D721Med (cell line): Measurements from ENCODE around the gene HS3ST4.
"Not testable (repeated sequence)": the region's sequence is repeated elsewhere in the genome, so short reads cannot be mapped to it uniquely, and the experiment has no call there.

ENCODE experiments used
- DNase-seq: peaks from one replicate; pipeline ENCODE4 v3.0.0; 2011; ENCODE audit warnings: low spot score; ENCODE audit not compliant: insufficient read length
- FAIRE-seq: peaks from 2 replicates; lab custom pipeline; 2011; peaks lifted over from hg19 to GRCh38; lab: Jason Lieb, UNC
- TF ChIP-seq, protein P1 (sequence below): IDR thresholded peaks from 2 replicates; pipeline ENCODE4 v1.5.1; 2012; ENCODE audit warnings: mild to moderate bottlenecking, control low read depth; ENCODE audit not compliant: insufficient read depth; ENCODE audit errors: missing control alignments

Gene HS3ST4

DNA sequence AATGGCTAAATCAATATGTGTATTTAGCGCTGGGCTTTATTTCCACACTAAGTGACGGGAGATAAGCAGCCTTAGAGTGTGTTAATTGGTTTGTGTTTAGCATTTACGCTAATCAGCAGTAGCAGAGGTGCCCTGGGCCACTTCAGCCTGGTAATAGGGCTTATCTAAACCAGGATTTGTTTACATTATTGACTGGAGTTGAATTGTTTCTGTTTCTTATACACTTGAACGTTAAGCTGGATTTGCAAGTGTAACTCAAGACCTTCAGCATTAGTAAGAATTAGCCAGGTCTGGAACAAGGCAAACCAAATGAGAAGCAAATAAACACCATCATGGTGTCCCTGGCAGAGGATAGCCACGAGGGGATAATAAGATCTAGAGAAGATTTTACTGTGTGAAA is 313.6 kb downstream of the HS3ST4 start:
- TF ChIP-seq, protein P1, sequence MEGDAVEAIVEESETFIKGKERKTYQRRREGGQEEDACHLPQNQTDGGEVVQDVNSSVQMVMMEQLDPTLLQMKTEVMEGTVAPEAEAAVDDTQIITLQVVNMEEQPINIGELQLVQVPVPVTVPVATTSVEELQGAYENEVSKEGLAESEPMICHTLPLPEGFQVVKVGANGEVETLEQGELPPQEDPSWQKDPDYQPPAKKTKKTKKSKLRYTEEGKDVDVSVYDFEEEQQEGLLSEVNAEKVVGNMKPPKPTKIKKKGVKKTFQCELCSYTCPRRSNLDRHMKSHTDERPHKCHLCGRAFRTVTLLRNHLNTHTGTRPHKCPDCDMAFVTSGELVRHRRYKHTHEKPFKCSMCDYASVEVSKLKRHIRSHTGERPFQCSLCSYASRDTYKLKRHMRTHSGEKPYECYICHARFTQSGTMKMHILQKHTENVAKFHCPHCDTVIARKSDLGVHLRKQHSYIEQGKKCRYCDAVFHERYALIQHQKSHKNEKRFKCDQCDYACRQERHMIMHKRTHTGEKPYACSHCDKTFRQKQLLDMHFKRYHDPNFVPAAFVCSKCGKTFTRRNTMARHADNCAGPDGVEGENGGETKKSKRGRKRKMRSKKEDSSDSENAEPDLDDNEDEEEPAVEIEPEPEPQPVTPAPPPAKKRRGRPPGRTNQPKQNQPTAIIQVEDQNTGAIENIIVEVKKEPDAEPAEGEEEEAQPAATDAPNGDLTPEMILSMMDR, result no peak
- DNase-seq, result no peak
- FAIRE-seq, result peak; percentile 55

DNA sequence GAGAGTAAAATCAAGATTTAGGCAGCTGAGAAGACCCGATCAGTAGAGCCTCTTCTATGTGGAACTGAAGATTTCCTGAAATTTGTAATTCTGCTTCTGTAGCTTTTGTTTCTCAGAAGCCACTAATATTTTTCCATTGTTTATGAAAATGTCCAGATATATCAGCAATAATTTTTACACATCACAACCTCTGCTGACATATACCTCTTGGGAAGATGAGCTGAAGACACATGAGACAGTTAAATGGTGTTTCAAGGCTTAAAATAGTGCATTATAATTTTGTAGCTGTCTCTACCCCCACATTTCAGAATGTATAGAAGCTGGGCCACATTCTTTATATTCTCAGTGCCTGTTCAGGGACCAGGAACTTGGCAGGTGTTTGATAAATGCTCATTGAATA is 320.6 kb downstream of the HS3ST4 start:
- TF ChIP-seq, protein P1, result no peak
- FAIRE-seq, result no peak

DNA sequence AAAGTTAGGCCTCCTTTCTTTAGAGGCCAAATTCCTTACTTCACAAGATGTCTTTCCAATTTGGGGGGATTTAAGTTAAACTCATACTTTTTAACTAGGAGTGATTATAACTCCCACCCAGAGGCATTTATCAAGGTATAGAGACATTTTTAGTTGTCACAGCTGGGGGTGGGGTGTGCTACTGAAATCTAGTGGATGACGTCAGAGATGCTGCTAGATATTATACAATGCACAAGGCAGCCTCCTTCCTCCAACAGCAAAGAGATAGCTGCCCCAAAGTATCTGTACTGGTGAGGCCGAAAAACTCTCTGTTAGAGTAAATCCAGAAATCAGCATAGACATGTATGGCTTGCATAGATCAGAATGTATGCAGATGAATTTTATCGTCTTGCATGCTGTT is 324.0 kb downstream of the HS3ST4 start:
- DNase-seq (no peak), FAIRE-seq (no peak)
- TF ChIP-seq, protein P1, result no peak

More for the DNA sequence above, 320.6 kb downstream of the HS3ST4 start:
- DNase-seq, result no peak

DNA sequence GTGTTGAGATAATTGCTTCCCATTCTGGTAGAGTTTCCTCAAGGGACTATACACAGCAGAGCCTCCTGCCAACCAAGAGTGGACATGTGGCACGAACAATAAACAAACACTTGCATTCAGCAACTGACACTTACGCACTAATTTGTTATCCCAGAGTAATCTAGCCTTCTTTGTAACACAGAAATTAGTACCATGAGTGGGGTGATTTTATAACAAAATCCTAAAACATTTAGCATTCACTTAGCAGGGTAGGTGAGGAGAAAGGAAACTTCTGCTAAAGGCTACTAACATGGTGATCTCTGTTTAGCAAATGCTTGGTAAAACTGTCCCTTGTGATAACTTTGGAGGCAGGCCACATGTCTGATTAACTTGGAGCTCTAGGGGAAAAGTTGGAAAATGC is 325.2 kb downstream of the HS3ST4 start:
- DNase-seq (no peak), FAIRE-seq (no peak)
- TF ChIP-seq, protein P1, result no peak

DNA sequence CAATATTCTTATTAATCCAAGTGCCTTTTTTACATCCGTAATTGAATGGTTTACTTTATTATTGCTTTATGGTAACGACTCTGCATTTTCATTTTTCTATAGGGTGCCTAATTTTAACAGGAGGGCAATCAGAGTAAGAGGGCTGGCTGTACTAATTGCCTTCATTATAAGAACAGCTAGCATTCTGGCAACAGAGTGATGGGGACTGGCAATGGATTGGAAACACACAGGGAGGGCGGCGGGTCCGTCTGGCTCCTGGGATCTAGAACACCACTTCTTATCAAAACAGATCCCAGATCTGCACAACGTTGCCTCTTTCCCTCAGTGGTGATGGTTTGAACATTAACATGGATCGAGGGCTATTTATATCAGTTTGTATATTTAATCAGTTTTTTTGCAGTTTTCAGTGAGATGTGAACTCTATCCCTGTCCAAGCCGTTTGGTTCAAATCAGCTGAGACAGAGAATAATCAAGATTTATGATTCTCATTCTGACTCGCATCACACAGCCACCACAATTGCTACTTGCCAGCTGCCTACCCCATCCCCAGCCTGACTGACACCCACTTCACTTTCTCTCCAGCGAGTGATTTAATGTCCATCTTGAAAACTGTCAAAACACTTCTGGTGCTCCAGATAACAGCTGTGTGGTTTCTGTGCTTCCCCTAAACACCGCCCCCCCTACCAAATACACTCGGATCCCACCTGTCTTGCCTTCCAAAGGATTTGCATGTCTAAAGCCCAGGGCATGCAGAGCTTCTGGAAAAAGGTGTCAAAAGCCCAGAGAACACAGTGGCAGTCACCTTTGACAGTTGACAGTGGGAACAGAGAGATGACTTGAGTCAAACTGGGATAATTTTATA is 327.9 kb downstream of the HS3ST4 start:
- FAIRE-seq (no peak), DNase-seq (no peak)
- TF ChIP-seq, protein P1, result no peak

DNA sequence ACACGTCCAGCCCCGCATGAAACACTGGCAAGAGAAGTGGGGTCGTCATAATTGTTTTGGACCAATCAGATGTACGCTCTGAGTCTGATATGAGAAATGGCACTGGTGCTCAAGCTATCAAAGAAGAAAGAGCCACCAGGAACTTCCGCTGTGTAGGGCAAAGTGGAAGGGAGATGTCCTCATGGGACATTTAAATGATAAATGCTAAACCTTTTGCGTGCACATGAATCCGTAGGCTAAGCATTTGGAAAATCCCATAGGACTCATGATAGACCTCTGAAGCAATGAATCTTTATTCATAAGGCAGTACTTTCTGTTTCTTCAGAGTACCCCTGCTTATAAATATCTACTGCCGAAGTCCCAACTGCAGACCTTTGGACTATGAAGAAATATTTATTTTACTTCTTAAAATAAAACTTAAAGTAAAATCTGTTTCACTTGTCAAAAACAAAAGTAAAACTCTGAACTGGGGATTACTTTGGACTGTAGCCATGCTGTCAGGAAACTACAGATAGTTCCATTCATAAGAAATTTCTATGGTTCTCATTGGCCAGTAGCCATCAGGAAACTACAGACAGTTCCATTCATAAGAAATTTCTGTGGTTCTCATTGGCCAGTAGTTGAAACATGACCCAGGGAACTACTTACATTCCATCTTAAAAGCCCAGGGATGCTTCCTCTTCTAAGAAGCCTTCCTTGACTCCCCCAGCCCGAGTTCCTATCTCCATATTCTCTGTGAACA is 335.1 kb downstream of the HS3ST4 start:
- DNase-seq (no peak), FAIRE-seq (no peak)
- TF ChIP-seq, protein P1, result no peak

DNA sequence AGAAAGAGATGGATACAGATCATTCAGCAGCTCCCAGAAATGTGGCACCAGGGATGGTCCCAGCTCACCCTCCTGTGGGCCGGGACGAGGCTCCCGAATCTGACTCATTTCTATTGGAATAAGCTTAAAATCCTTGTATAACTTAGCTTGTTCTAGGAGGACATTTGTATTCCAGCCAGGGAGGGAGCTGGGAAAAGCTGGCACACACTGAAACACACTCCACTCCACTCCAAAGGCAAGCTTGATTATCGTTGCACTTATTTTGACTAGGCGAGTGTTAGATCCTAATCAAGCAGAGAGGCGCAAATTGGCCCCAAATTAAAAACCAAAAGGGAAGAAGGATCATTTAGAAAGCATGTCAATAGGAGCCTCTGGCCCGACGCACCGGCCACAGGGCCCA is 339.5 kb downstream of the HS3ST4 start:
- TF ChIP-seq, protein P1, result no peak
- FAIRE-seq (no peak), DNase-seq (no peak)

DNA sequence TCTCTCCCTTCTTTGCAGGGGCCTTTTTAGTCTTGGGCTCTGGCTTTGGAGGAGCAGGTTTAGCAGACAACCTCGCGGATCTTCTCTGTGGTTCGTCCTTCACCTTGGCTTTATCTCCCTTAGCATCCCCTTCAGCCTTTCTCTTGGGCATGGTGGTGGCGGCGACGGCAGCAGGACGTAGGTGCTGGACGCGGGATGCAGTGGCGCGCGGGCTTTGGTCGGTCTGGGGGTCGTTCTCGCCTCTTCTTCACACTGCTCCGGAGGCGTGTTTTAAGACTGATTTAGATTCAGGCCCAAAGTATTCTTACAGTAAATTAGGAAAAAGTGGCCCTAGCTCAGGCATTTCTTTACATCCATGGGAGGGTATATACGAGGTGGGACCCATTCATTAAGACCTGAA is 340.9 kb downstream of the HS3ST4 start:
- not testable (repeated sequence) for DNase-seq, FAIRE-seq
